GM21515 (cell line): ENCODE measurements around the gene MBIP.

ENCODE experiments used
- ATAC-seq: cut with Tn5 transposase; IDR thresholded peaks from one replicate; pipeline ENCODE4 v1.9.1; 2021; ENCODE audit not compliant: unreplicated experiment

The MBIP gene

DNA sequence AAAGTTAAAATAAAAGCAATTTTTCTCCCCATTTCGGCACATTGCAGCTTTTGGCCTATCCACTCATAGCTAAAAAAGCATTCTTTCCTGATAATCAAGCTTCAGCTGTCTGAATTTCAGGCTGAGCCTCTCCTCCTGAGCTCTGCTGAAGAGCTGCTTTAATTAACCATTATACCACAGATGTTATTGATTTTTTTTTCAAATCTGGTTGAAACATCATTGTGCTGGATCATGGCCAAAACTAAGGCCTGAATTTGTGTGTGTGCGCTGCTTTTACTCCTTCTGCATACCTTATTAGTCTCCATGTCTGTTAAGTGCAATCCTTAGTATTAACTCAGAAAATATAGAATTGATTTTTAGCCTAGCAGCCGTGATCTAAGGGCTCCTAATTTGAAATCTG lies 52.3 kb downstream of the MBIP start:
- no peak for ATAC-seq

GRCh38 chr14:36264595-36264994 lies 55.8 kb downstream of the MBIP start:
- no peak for ATAC-seq

DNA sequence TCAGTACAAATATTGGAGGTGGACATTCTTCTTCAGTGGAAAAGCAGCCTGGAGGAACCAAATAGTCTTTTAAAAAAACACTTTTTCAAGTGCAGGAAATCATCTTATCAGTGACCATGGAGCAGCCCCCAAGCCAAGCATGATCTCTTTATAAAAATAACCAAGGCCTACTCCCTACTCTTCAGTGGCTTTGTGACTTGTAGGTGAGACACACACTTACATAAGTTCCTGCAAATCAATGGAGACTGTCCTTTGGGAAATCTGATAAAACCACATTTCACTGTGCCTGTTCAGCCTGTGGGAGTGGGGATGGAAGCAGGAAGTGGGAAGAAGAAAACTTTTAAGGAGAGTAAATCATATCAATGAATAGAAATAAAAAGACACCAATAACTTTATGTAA lies 56.3 kb downstream of the MBIP start:
- no peak for ATAC-seq

DNA sequence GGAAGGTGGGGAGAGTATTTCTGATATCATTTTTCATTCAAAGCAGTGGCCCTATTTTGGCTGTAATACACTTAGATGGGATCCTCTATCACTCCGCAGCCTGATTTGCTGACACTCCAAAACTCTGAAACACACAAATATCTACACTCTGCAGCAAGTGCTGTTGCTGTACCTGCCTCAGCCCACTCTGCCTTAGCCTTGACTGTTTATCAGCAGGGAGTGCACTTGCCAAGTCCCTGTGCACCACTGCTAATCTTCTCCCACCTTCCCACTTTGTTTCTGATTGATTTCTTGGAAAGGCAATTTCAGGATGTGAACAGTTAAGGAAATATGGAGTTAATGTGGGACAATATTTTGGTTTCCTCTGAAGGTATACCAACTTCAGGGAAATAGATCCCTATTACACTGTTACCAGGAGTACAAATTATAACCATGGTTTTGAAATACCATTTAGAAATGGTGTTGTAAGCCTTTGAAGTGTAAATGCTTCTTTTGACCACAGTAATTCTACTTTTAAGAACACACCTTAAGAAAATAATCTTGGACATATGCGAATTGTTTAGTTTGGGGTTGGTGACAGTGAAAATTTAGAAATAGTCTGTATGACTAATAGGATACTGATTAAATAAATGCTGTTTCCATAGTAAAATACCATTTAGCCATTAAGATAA lies 59.3 kb downstream of the MBIP start:
- ATAC-seq, result no peak

DNA sequence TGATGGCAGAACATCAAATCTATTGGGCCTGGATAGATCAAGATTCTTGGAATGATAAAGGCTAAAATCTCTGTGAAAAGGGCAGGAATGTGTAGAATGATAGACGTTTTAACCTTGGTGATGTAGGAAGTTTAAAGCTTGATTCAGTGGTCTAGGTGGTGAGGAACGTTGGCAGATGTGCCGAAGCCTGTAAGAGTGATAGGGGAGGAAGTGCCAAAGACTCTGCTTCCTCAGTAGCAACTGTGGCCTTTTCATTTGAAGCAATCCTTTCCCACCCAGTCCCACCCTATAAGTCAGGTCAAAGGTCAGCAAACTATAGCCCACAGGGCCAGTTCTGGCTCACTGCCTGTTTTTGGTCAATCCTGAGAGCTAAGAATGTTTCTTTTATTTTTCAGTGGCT lies 62.2 kb downstream of the MBIP start:
- no peak for ATAC-seq

DNA sequence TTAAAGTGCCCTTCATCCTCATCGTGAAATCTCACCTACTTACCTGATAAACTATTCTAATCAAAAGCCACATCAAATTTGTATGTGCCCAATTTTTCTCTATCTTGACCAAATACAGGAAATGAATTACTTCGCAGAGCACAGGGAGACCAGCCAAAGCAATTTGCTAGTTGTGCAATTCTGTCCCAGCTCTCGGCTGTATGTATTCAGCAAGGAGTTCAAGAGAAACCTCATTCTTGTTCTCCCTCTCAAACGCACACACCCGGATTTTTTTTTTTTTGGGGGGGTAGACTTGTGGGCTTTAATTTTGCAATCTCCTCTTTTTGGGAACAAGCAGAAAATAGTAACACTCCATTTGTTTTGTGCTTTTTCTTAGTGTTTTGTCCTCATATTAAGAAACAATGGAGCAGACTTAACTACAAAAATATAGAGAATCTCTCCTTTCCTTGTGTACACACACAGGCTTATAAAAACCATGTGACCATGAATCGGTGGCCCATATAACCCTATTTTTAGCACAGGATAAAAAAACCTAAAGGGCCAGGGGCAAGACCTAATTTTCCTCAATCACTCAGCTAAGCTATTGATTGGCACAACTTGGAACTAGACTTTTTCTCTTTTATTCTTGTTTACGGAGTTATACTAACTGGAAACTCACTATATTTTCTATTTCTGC lies 64.2 kb downstream of the MBIP start:
- ATAC-seq, result no peak

- no peak for ATAC-seq
Measured at GRCh38 chr14:36254020-36254624, 66.3 kb downstream of the MBIP start.
